ENCODE results near the gene RFT1.

GRCh38 chr3:53158765-53159155 is 28.5 kb upstream of the RFT1 start:
- no peak for TF ChIP-seq CTCF (IDR thresholded peaks at IDR 0.05; ENCODE audit: extremely low read depth in 1 of 2, insufficient read depth in 1 of 2, low read depth in 1 of 2, low read length in 2 of 2)
- TF ChIP-seq FOS (IDR thresholded peaks at IDR 0.05; ENCODE audit: borderline replicate concordance, insufficient read depth, low read length), result no peak
- no peak for TF ChIP-seq EZH2 (IDR thresholded peaks at IDR 0.05; ENCODE audit: borderline replicate concordance, low read depth, low read length, severe bottlenecking)
- no peak for TF ChIP-seq POLR2A (IDR thresholded peaks at IDR 0.05; ENCODE audit: low read depth, low read length)
- TF ChIP-seq MYC (IDR thresholded peaks at IDR 0.05; ENCODE audit: low read depth, low read length), result no peak
- TF ChIP-seq MAX (IDR thresholded peaks at IDR 0.05; ENCODE audit: insufficient read depth, insufficient read length), result no peak
- TF ChIP-seq POLR2AphosphoS5 (IDR thresholded peaks at IDR 0.05; ENCODE audit: insufficient read depth, low read depth, low read length), result no peak
- no peak for TF ChIP-seq JUN (IDR thresholded peaks at IDR 0.05; ENCODE audit: borderline replicate concordance, insufficient read depth, insufficient read length, low read depth)
